ENCODE measurements around the gene VAC14. TPM values are rescaled to one million over a fixed set of nuclear protein-coding genes. Genes with fewer than 3 reads are reported as not detected.

Gene VAC14
- total and polyA plus RNA-seq, 2 of the 8 experiments (the other 6 are each of a cell fraction or from before 2014, with no cell fraction given): 56.0 to 108 TPM

- no peak for TF ChIP-seq CHD7 (IDR thresholded peaks at IDR 0.05; ENCODE audit: insufficient replicate concordance, low read length)
- TF ChIP-seq EZH2 (IDR thresholded peaks at IDR 0.05; ENCODE audit: low read depth, low read length, severe bottlenecking): no peak
- TF ChIP-seq EP300 (IDR thresholded peaks at IDR 0.05; ENCODE audit: borderline replicate concordance in 1 of 2, low read depth in 2 of 2, low read length in 2 of 2): no peak
These were observed 72.8 kb downstream of the VAC14 start (continued) for GRCh38 chr16:70728150-70728549.
